GM21717 (cell line): ENCODE results near the gene UBA1.
A peak's percentile ranks its signal among the peaks of the same experiment; 100 is the strongest.

Experiments used
- ATAC-seq: cut with Tn5 transposase; IDR thresholded peaks from one replicate; pipeline ENCODE4 v1.9.1; 2021; ENCODE audit warnings: mild to moderate bottlenecking, moderate library complexity; ENCODE audit not compliant: unreplicated experiment

The UBA1 gene

DNA sequence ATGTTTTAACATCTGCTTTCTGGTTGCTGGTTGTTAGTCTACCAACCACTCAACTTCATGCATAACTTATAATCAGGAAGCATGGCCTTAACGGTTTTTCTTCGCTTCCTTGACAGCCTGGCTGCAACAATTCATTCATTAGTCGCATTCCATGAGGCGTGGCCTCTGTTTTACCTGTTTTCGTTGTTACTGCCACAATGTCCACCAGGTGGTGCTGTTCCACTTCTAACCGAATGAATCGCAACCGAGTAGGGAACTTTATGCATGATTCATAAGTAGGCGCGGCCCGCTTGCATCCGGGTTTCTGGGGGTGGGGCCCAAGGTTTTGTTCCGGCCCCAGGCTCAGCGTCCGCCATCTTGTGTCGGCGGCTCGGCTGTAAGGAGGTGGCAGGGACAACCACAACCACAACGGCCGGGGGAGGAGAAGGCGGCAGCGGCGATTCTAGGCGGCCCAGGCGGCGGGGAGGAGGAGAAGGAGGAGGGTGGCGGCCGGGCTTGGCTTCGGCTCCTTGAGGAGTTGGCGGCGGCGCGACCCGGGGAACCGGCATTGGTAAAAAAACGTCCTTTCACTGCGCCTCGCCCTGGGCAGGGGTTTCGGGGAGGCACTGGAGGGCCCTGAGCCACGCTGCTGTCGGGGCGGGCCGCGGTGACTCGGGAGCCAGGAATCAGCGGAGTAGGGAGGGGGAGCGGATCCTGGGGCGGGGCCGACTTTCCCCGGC lies at the start of gene UBA1:
TSS of gene UBA1 (plus strand) at position 355 of the 719 bp plus-strand sequence. CDS start 4,974 bp downstream, outside the sequence.
- ATAC-seq = peak; percentile 82

DNA sequence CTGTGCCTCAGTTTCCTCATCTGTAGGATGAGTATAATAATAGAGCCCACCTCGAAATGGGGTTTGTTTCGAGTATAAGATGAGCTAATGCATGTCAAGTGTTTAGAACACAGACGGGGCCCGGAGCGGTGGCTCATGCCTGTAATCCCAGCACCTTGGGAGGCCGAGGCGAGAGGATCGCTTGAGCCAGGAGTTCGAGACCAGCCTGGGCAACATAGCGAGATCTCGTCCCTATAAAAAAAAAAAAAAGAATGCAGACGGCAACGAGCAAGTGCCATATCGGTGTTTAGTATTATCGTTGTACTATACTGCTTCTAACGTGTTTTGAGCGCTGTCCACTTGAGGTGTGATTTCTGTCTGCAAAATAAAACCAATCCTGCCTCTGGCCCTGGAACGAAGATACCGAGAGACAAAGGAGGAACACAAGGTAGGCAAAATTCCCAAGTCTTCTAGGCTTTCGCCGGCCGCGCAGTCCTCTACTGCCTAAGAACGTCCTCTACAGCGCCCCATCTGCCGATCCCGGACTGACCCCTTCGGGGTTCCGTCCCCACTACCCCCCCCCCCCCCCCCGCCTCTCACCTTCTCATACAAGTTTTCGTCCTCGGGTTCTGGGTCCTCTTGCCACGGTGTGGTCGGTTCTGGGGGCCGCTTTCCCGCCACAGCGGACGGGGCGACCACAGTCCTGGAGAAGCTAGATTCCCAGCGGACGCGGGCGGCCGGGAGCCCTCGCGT lies 49.6 kb upstream of the UBA1 start:
- ATAC-seq = no peak

DNA sequence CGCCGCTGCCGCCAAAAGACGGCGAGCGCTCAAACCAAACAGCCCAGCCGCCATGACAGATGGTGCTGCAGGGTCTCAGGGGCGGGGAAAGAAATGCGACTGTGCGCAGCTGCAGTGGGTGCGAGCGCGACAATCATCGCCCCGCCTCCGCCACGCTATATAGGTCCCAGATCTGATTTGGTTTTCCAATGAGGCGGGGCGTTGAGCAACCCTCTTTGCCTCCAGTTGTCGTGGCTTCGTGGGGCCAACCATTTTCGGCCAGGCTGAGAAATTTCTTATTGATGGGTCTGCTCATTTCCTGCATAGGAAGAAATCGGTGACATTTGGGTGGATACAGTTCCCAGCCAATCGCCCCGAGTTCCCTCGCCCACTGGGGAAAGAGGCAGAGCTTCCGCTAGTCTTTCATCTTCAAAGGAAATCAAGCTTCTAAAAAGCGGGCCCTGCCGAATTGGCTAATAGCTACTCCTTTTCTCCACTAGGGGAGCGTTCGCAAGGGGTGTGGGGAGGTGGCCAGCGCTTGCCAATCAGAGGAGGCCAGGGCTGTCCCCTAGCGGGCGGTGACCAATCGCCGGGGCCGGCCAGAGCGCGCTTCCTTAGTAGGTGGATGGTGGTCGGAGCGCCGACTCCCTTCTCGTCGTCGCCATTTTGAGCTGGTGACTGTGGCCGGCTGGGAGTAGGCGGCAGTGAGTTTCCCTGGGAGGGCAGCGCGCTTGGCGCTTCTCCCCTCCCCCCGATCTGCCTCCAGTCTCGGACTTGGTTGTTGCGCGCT lies 48.8 kb upstream of the UBA1 start, which contains the start of the genes NDUFB11 and RBM10:
TSS of gene NDUFB11 (minus strand) at position 77 of the 769 bp plus-strand sequence. CDS start at position 54, 23 bp downstream.
TSS of gene RBM10 (plus strand) at position 596 of the 769 bp plus-strand sequence. CDS start 2,261 bp downstream, outside the sequence.
- peak; percentile 85 for ATAC-seq

DNA sequence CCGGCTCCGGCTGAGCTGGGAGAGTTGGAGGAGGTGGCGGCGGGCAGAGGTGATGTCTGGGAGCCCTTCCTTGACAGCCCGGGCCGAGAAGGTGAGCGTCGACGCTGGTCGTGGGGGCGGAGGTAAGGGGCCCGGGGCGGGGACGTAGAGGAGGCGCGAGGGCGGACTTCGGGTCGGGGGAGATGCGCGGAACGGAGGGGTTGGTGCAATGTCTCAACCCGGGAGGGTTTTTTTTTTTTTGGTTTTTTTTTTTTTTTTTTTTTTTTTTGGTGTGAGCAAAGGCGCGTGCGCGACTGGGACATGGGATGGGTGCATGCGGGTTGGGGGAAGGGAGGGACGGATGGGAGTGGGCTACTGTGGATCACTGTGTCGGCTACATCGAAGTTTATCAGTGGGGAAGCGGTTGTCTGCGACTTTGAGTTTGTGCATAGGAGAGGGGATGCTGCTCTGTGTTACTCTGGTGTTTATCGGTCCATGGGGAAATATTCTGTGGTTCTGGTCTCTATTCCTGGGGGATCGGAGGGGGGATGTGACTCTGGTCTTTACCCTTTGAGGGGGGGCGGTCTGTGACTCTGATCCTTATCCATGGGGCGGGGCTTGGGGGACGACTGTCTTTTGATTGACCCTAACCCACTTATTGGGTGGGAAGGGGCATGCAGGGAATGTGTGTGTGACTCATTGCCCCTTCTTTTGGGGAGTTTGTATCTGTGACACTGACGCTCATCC lies 48.1 kb upstream of the UBA1 start:
- peak; percentile 36 for ATAC-seq

DNA sequence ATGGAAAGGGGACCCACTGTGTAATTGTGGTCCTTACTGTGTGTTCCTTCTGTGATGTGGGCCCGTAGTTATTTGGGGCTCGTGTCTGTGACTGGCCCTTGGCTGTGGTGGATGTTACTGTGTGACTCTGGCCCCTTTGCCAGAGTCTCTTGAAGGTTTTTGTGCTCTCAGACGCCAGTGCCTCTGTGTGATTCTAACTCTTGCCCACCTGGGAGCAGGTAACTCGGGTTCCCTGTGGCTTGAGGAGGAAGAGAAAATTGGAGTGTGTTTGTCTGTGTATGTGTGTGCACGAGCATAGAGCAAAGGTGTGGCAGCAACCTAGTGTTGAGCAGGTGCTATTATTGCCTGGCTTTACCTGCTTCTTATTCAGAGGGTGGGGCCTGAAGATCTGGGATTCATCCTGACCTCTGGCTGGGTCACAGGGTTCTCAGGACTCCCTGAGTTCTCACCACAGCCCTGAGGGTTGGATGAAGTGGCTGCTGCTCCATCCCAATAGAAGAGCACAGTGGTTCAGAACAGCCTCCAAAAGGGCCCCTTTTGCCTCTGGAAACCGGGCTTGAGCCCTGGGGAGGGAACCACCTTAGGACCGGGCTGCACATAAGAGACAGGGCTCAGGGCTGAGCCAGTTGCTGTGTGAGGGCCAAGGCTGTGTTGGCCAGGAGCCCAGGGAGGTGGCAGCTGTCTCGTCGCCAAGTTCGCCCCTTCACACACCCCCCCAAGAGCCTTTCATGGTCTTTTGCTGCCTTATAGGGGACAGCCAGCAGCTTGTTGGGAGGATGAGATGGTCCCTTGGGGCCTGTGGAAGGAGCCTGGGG lies 47.3 kb upstream of the UBA1 start:
- ATAC-seq = no peak

DNA sequence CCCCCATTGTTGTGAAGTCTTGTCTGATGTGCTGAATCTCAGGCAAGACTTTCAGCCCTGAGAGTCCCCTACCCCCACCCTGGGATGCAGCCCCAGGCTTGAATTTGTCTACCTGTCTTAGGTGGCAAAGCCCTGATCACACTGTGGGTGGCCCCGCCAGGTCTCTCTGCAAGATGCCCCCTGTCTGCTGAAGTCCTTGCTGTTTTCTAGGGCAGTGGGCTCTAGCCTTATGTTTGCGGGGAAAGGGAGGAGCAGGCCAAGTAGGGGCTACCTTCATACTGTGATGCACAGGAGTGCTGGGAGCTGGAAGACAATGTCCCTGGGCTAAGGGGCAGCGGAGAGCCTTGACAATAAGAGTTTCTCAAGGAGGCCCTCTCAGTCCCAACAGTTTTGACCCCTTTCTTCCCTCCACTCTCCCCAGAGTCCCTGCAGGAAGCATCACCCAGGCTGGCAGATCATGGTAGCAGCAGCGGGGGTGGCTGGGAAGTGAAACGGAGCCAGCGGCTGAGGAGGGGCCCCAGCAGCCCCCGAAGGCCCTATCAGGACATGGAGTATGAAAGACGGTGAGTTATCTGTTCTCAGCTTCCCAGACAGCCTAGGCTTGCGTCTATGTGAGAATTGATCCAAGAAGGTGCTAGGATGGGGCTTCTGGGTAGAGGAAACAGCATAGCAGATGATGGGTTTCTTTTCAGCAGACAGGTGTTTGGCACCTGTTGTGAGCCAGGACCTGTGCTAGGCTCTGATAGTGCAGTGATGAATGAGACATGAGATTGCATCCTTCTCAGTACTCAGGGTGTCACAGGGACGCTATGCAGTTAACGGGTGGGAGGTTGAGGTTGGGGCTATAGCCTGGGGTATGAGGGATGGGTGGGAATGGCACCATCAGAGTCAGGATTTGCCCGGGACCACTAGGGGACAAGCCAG lies 46.4 kb upstream of the UBA1 start:
- ATAC-seq = no peak

DNA sequence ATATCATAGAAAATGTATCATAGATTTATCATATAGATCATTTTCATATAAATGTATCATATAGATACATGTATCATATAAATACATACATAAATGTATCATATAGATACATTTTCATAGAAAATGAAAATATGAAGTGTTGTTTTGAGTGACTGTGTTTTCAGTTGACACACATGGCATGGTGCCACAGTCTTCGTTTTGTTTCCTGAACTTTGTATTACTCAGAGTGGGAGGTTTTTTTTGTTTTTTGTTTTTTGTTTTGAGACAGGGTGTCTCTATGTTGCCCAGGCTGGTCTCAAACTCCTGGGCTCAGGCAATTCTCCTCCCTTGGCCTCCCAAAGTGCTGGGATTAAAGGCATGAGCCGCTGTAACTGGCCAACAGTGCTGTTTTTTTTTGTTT lies 44.7 kb upstream of the UBA1 start:
- ATAC-seq = no peak

DNA sequence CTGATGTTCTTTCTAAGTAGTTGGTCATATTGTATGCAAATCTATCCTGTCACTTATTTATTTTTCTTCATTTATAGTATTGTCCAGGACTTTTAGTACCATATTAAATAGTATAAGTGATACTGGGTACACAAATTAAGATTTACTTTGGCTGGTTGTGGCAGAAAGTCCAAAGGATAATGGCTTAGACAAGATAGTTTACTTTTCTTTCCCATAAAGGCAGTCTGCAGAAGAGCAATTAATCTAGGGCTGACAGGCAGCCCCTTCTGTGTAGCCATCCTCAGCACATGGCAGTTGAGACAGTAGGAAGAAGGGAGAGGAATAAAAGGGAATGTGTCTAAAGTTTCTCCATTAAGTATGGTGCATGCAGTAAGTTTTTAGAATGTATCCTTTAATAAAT lies 42.2 kb upstream of the UBA1 start:
- ATAC-seq = no peak

DNA sequence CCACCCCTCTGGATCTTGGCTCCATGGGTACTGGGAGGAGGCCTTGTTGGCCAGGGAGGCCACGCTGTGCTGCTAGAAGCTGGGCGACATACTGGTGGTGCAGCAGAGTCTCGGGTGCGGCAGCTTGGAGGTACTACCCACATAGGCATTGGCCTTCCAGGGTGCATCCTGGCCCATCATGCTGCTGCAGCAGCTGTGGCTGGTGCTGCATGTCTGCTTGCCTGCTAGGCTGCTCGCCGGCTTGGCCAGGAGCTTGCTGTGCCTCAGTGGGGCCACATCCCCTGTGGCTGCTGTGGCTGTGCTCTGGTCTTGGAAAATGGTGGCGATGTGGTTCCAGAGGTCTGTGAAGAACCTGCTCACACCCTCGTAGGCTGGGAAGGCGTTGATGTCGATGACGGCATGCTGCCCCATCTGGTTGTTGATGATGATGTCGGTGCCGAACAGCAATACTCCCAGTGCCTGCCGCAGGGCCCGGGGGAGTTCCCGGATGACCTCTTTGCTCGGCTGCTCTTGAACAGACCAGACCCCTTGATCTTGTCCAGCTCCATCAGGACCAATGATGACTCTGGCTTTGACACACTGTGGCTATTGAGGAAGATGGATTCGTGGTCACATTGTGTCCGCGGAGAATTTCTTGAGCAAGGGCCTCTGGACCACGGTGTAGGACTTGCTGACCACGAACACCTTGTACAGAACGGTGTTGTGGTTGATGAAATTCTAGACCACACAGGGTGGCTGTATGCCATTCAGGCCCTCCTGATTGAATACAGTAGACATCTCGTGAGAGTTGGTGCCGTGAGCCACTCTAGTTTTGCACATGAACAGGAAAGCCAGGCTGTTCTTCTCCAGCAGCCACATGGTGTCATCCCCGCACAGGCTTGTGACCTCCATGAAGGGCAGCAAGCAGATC lies 36.8 kb upstream of the UBA1 start:
- ATAC-seq = no peak

DNA sequence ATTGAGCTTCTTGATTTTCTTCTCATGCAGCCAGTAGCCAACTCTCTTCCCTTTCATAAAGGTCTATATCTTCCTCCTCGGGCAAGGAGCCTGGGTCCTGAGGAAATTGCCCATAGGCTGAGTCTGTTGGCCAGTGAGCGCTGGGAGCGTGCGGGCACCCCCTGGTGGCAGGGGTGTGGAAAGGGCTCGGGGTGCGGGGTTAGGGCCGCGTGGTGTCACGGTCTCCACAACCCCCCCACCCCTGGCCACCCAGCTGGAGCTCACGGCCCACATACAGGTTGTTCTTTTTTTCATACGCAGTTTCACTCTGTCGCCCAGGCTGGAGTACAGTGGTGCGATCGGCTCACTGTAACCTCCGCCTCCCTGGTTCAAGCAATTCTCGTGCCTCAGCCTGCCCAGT lies 35.5 kb upstream of the UBA1 start:
- no peak for ATAC-seq

DNA sequence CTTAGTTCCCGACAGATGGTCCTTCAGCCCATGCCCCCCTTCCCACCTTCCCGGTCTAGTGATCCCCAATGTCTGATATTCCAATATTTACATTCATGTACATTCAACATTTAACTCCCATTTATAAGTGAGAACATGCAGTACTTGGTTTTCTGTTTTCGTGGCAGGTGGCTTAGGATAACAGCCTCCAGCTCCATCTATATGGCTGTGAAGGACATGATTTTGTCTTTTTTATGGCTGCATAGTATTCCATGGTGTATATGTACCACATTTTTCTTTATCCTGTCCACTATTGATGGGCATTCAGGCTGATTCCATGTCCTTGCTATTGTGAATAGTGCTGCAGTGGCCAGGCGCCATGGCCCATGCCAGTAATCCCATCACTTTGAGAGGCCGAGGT lies 34.8 kb upstream of the UBA1 start:
- no peak for ATAC-seq

DNA sequence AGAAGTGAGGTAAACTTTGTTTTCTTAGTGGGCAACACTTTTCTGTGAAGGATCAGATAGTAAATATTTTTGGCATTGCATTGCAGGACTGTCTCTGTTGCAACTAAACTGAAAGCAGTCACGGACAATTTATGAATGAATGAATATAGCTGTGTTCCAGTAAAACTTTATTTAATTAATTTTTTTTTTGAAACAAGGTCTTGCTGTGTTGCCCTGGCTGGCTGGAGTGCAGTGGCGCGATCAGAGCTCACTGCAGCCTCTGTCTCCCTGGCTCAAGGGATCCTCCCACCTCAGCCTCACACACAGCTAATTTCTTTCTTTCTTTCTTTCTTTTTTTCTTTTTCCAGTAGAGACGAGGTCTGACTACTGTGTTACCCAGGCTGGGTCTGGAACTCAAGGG lies 32.8 kb upstream of the UBA1 start:
- no peak for ATAC-seq

DNA sequence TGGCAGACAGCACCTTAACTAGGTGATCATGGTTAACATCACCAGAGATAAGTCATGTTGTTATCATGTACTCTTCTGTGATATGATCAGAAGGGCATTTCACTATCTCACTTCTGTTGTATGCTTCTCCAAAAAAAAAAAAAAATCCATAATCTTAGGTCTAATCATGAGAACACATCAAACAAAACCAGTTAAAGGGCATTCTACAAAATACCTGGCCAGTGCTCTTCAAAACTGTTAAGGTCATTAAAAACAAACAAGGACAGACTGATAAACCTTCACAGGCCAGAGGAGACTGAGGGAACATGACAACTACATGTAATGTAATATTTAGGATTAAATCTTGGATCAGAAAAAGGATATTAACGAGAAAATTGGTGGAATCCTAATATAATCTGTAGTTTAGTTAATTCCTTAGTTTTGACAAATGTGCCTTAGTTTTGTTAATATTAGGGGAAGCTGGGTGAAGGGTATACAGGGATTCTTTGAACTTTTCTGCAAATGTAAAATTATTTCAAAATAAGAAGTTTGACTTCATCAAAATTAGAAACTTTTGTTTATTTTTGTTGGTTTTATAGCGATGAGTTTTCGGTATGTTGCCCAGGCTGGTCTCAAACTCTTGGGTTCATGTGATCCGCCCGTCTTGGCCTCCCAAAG lies 30.6 kb upstream of the UBA1 start:
- no peak for ATAC-seq

DNA sequence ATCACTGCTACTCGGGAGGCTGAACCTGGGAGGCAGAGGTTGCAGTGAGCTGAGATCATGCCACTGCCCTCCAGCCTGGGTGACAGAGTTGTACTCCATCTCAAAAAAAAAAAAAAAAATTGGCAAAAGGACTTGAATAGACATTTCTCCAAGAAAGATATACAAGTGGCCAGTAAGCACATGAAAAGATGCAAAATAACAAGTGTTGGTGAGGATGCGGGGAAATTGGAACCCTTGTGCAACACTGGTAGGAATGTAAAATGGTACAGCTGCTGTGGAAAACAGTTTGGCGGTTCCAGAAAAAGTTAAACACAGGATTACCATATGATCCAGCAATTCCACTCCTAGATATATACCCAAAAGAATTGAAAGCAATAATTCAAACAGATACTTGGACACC lies 29.2 kb upstream of the UBA1 start:
- no peak for ATAC-seq

DNA sequence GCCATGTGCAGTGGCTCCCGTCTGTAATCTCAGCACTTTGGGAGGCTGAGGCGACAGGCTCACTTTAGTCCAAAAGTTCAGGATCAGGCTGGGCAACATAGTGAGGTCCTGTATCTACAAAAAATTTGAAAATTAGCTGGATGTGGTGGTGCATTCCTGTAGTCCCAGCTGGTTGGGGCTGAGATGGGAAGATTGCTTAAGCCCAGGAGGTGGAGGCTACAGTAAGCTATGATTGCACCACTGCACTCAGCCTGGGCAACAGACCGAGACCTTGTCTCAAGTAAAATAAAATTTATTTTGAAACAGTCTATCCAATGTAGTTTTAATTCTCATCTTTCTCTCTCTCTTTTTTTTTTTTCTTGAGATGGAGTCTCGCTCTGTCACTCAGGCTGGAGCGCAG lies 27.5 kb upstream of the UBA1 start:
- no peak for ATAC-seq

DNA sequence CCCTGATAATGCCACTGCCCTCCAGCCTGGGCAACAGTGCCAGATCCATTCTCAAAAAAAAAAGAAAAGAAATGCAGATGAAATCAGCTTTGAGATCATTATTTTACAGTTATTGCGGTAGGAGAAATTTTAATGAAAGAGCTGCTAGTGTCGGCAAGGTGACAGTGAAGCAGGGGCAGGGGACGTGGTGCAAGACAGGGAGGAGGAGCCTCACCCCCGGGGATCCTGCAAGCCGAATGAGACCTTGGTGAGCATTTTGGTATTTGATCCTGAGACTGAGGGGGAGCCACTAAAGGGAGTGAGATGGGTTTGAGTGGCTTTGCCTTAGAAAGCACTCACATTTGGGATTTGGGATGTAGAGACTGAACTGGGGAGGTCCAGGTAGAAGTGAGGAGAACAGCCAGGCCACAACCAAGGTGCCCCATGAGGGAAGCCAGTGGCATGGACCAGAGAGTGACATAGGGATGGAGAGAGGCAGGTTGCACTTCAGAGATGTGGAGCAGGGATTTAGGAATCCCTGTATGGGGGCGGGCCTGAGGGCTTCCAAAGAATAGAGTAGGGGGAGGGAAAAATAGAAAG lies 25.0 kb upstream of the UBA1 start:
- no peak for ATAC-seq

DNA sequence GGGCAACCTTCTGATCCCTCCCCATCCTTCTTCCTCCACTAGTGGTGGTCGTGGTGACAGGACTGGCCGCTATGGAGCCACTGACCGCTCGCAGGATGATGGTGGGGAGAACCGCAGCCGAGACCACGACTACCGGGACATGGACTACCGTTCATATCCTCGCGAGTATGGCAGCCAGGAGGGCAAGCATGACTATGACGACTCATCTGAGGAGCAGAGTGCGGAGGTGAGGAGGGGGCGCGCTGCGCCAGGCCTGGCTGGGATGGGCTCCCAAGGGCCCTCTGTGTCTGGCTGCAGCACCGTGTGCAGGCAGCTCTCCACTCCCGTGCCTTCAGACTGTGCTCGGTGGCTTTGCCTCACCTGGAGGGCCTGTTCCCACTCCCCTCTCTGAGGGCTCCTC lies 24.4 kb upstream of the UBA1 start:
- ATAC-seq = no peak
